T-cell (primary cell): ENCODE measurements around the gene TBC1D22A. TPM values are rescaled to one million over a fixed set of nuclear protein-coding genes. Genes with fewer than 3 reads are reported as not detected.

Experiments used
- ATAC-seq, 4 experiments: fragments of 200-7000 bp in 3 of 4; fragments of 150-1000 bp in 1 of 4; cut with Tn5 transposase; replicated peaks in 1 of 4; 1 replicate in 3 of 4; 2 replicates in 1 of 4; pipeline ENCODE4 v1.10.0; 2021; ENCODE audit warnings: moderate library complexity in 3 of 4, mild to moderate bottlenecking in 2 of 4, moderate number of reproducible peaks in 1 of 4
- CTCF ChIA-PET, 2 donors: fragments of 300-600 bp; sonication (Branson Sonifier 250); formaldehyde crosslinking; loops; one replicate each; lab custom pipeline; 2022; ENCODE audit warnings: antibody characterized with exemption in 2 of 2; lab: Charles Lee
- POLR2A ChIA-PET, 2 donors: fragments of 300-600 bp; sonication (Branson Sonifier 250); formaldehyde crosslinking; loops; one replicate each; lab custom pipeline; 2022; ENCODE audit warnings: antibody characterized with exemption in 2 of 2; lab: Charles Lee
- DNase-seq, 35 experiments: peaks; one replicate each; pipeline versions ENCODE4 v3.0.0 to v3.0.0-alpha.2; 2013 to 2023
- H3K27ac ChIP-seq: one replicate; pipeline ENCODE4 v1.5.1; 2013; ENCODE audit warnings: low read length
- H3K27me3 ChIP-seq, 2 experiments: replicated peaks in 1 of 2; 1 replicate in 1 of 2; 2 replicates in 1 of 2; pipeline versions ENCODE4 v1.6.1 to v1.7.0; 2013; ENCODE audit warnings: low read length in 1 of 2, mixed read lengths in 1 of 2; ENCODE audit not compliant: control insufficient read depth in 2 of 2, insufficient read depth in 2 of 2; ENCODE audit errors: extremely low read depth in 1 of 2
- H3K36me3 ChIP-seq, 2 donors: 1 replicate in 1 of 2; 2 replicates in 1 of 2; pipeline versions ENCODE4 v1.6.1 to v1.7.0; 2013; ENCODE audit warnings: low read length in 1 of 2; ENCODE audit not compliant: control insufficient read depth in 2 of 2, insufficient read depth in 1 of 2; ENCODE audit errors: extremely low read depth in 1 of 2
- H3K4me1 ChIP-seq, 2 experiments: 1 replicate in 1 of 2; 2 replicates in 1 of 2; pipeline versions ENCODE4 v1.6.1 to v1.7.0; 2013; ENCODE audit warnings: low read length in 2 of 2, mixed read lengths in 1 of 2; ENCODE audit not compliant: insufficient read depth in 2 of 2, control insufficient read depth in 1 of 2; ENCODE audit errors: extremely low read depth in 1 of 2
- H3K4me3 ChIP-seq, 2 donors: 1 replicate in 1 of 2; 2 replicates in 1 of 2; pipeline versions ENCODE4 v1.5.1 to v1.7.0; 2013; ENCODE audit warnings: mild to moderate bottlenecking in 2 of 2, low read length in 1 of 2, moderate library complexity in 1 of 2; ENCODE audit not compliant: control insufficient read depth in 1 of 2; ENCODE audit errors: extremely low read depth in 1 of 2
- H3K9me3 ChIP-seq: 2 replicates; pipeline ENCODE4 v1.7.0; 2013
- H3K27ac Mint-ChIP-seq, 2 donors: one replicate each; pipeline ENCODE4 v1.8.0; 2020 to 2021; ENCODE audit warnings: mild to moderate bottlenecking in 2 of 2, mixed read lengths in 2 of 2
- H3K27me3 Mint-ChIP-seq, 2 donors: one replicate each; pipeline ENCODE4 v1.8.0; 2021 to 2022; ENCODE audit warnings: mixed read lengths in 2 of 2
- H3K36me3 Mint-ChIP-seq: one replicate; pipeline ENCODE4 v1.8.0; 2021; ENCODE audit warnings: mixed read lengths
- H3K4me1 Mint-ChIP-seq, 3 donors: one replicate each; pipeline ENCODE4 v1.8.0; 2020 to 2022; ENCODE audit warnings: mixed read lengths in 3 of 3, mild to moderate bottlenecking in 1 of 3
- H3K4me3 Mint-ChIP-seq, 3 donors: one replicate each; pipeline ENCODE4 v1.8.0; 2020 to 2022; ENCODE audit warnings: mild to moderate bottlenecking in 3 of 3, mixed read lengths in 3 of 3, moderate library complexity in 3 of 3
- H3K9me3 Mint-ChIP-seq, 3 donors: one replicate each; pipeline ENCODE4 v1.8.0; 2020 to 2022; ENCODE audit warnings: mixed read lengths in 3 of 3
- WGBS: methylation state at CpG from one replicate; pipeline ENCODE4 v1.1.5; 2013; ENCODE audit warnings: missing lambda C conversion rate; ENCODE audit not compliant: insufficient coverage; 5-methylcytosine and 5-hydroxymethylcytosine counted together
- total RNA-seq, 35 experiments: library from RNA in 6 of 35; stranded (reverse) in 6 of 35; fragments of 120-200 nt in 1 of 35; gene quantifications; one replicate each; pipeline versions ENCODE4 v1.2.1 to v1.2.4 and lab custom pipeline; 2013 to 2026

TBC1D22A gene
- total RNA-seq, 5 donors from 2014 or later (not counting 1 experiment from before 2014, with no cell fraction given), result 38.3 to 67.8 (median 57.7) TPM

- Histone ChIP-seq H3K27ac (no peak overlapping the region), H3K4me1 (no peaks in the 10 kb centered on the region), H3K4me3 (no peak overlapping the region), H3K27me3 (peaks cover 0 to 4% of the 10 kb centered on the region in 2 experiments), H3K36me3 (no peaks in the 10 kb centered on the region), H3K9me3 (no peaks in the 10 kb centered on the region)
- POLR2A ChIA-PET, result no interaction called here
- Mint-ChIP-seq H3K4me3 (no peak overlapping the region), H3K36me3 (no peaks in the 10 kb centered on the region), H3K27me3 (peaks cover 0 to 4% of the 10 kb centered on the region in 2 donors), H3K9me3 (no peaks in the 10 kb centered on the region), H3K4me1 (peaks cover 0 to 8% (median 3%) of the 10 kb centered on the region in 3 donors), H3K27ac (no peak overlapping the region)
- peak in 1 of 35 experiments; percentile 4 for DNase-seq
- 93% methylated on average over 6 of the region's 14 CpGs for WGBS
- CTCF ChIA-PET, result no interaction called here
- no peak for ATAC-seq
These were observed 446.2 kb downstream of the TBC1D22A start for GRCh38 chr22:47208630-47209029.

DNA sequence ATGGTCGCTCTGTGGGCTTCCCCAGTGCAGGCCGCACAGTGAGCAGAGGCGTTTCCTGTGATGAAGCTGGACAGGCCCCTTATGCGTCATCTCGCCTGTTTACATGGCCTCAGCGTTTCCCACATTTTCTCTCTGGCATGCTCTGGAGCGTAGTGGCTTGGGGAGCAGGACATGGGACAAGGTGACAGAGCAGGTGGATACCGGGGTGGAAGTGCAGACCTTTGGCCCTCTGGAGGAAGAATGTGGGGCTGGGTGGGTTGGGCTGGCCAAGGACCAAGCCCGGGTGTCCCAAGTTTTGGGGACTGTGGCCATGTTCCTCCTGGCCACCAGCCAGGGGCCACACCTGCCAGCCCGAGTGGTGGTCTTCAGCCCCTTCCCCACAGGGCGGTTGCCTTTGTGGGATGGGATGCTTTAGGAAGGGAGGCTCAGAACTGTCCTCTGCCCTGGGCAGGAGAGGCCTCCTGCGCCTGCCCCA, 446.6 kb downstream of the TBC1D22A start:
- ATAC-seq, result no peak
- DNase-seq, result peak in 3 of 35 experiments; percentile 5 to 22 (median 7)
- Mint-ChIP-seq H3K4me3 (no peak overlapping the region), H3K27ac (no peak overlapping the region), H3K36me3 (no peaks in the 10 kb centered on the region), H3K4me1 (peaks cover 0 to 9% (median 4%) of the 10 kb centered on the region in 3 donors), H3K27me3 (peaks cover 0 to 4% of the 10 kb centered on the region in 2 donors), H3K9me3 (no peaks in the 10 kb centered on the region)
- CTCF ChIA-PET, result interaction anchor here in 1 of 2 donors (0.7 kb wide), 1 partner anchor 8 kb away, joined by 4 read pairs; no protein-coding TSS in a partner anchor
- 91% methylated on average over 7 of the region's 12 CpGs for WGBS
- Histone ChIP-seq H3K36me3 (no peaks in the 10 kb centered on the region), H3K4me3 (no peak overlapping the region), H3K4me1 (no peaks in the 10 kb centered on the region), H3K27me3 (peaks cover 0 to 4% of the 10 kb centered on the region in 2 experiments), H3K27ac (no peak overlapping the region), H3K9me3 (no peaks in the 10 kb centered on the region)
- POLR2A ChIA-PET, result no interaction called here

GRCh38 chr22:47209547-47210023, 447.1 kb downstream of the TBC1D22A start:
- H3K4me1 ChIP-seq, result no peaks in the 10 kb centered on the region
- Mint-ChIP-seq H3K36me3 (no peaks in the 10 kb centered on the region), H3K27ac (no peak overlapping the region), H3K9me3 (no peaks in the 10 kb centered on the region), H3K4me1 (peaks cover 0 to 9% (median 4%) of the 10 kb centered on the region in 3 donors), H3K4me3 (no peak overlapping the region), H3K27me3 (peaks cover 0 to 3% of the 10 kb centered on the region in 2 donors)
- WGBS, result 91% methylated on average over 7 of the region's 13 CpGs
- ATAC-seq (peak in 2 of 4 experiments; percentile 15 to 24), DNase-seq (peak in 2 of 35 experiments; percentile 9 to 17)
- H3K4me3 ChIP-seq, result no peak overlapping the region
- ChIA-PET CTCF (interaction anchor here in 1 of 2 donors (0.7 kb wide), 1 partner anchor 9 kb away, joined by 4 read pairs; no protein-coding TSS in a partner anchor), POLR2A (no interaction called here)
- no peak overlapping the region for H3K27ac ChIP-seq
- no peaks in the 10 kb centered on the region for H3K27me3 ChIP-seq
- no peaks in the 10 kb centered on the region for H3K9me3 ChIP-seq
- no peaks in the 10 kb centered on the region for H3K36me3 ChIP-seq

DNA sequence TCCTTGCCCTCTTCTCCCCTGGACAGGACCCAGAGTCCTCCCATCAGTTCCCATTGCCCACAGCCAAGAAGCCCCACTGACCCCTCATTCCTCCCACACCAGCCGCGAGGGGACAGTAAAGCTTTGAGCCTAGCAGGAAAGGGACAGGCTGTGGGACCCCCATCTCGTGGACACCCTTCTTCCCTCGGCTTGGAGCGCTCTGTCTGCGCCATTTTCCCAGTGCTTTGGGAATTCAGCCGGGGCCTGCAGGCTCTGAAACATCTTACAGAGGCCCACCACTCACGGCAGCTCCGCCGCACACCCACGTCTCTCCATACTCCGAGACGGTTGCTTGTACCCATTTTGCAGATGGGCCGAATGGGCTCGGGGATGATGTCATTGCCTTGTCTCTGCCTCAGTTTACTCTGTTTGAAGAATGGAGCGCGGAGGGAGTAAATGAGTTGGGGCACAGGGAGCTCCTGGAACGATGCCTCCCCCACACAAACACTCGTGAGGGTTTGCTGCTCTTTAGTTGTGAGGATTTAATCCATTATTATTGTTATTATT, 447.7 kb downstream of the TBC1D22A start:
- Mint-ChIP-seq H3K27ac (no peak overlapping the region), H3K4me3 (no peak overlapping the region)
- 85% methylated on average over 9 of the region's 19 CpGs for WGBS

GRCh38 chr22:47210686-47211085, 448.2 kb downstream of the TBC1D22A start:
- H3K27ac Mint-ChIP-seq, result no peak overlapping the region
- no peaks in the 10 kb centered on the region for H3K27me3 Mint-ChIP-seq
- Histone ChIP-seq H3K27me3 (no peaks in the 10 kb centered on the region), H3K9me3 (no peaks in the 10 kb centered on the region), H3K4me1 (no peaks in the 10 kb centered on the region), H3K36me3 (no peaks in the 10 kb centered on the region), H3K4me3 (no peak overlapping the region), H3K27ac (no peak overlapping the region)
- ChIA-PET CTCF (no interaction called here), POLR2A (no interaction called here)
- 86% methylated on average over 8 of the region's 9 CpGs for WGBS
- ATAC-seq (no peak), DNase-seq (peak in 3 of 35 experiments; percentile 2 to 8 (median 5))
- no peaks in the 10 kb centered on the region for H3K9me3 Mint-ChIP-seq
- H3K36me3 Mint-ChIP-seq, result no peaks in the 10 kb centered on the region
- no peak overlapping the region for H3K4me3 Mint-ChIP-seq
- peaks cover 0 to 9% (median 4%) of the 10 kb centered on the region in 3 donors for H3K4me1 Mint-ChIP-seq

More for the DNA sequence above, 447.7 kb downstream of the TBC1D22A start:
- H3K4me3 ChIP-seq, result no peak overlapping the region
- H3K27ac ChIP-seq, result no peak overlapping the region
- H3K4me1 Mint-ChIP-seq, result peaks cover 0 to 9% (median 4%) of the 10 kb centered on the region in 3 donors
- POLR2A ChIA-PET, result no interaction called here
- H3K36me3 Mint-ChIP-seq, result no peaks in the 10 kb centered on the region
- H3K9me3 Mint-ChIP-seq, result no peaks in the 10 kb centered on the region
- no peak for ATAC-seq
- no peaks in the 10 kb centered on the region for H3K4me1 ChIP-seq
- H3K36me3 ChIP-seq, result no peaks in the 10 kb centered on the region
- no peaks in the 10 kb centered on the region for H3K9me3 ChIP-seq
- CTCF ChIA-PET, result no interaction called here
- no peaks in the 10 kb centered on the region for H3K27me3 Mint-ChIP-seq
- DNase-seq, result peak in 3 of 35 experiments; percentile 5 to 13 (median 6)
- H3K27me3 ChIP-seq, result no peaks in the 10 kb centered on the region

- Mint-ChIP-seq H3K4me1 (peaks cover 0 to 9% (median 4%) of the 10 kb centered on the region in 3 donors), H3K27ac (no peak overlapping the region), H3K36me3 (no peaks in the 10 kb centered on the region), H3K9me3 (no peaks in the 10 kb centered on the region), H3K27me3 (peaks cover 0 to 4% of the 10 kb centered on the region in 2 donors), H3K4me3 (no peak overlapping the region)
- H3K27ac ChIP-seq, result no peak overlapping the region
- H3K9me3 ChIP-seq, result no peaks in the 10 kb centered on the region
- 75% methylated on average over 15 of the region's 16 CpGs for WGBS
- no peak overlapping the region for H3K4me3 ChIP-seq
- no peaks in the 10 kb centered on the region for H3K4me1 ChIP-seq
- ChIA-PET POLR2A (no interaction called here), CTCF (no interaction called here)
- no peaks in the 10 kb centered on the region for H3K36me3 ChIP-seq
- DNase-seq, result peak in 28 of 35 experiments; percentile 9 to 47 (median 29)
- no peaks in the 10 kb centered on the region for H3K27me3 ChIP-seq
- ATAC-seq, result peak; percentile 49 to 67 (median 56)
These were observed 451.3 kb downstream of the TBC1D22A start for GRCh38 chr22:47213571-47214230.
